ENCODE results near the gene GPATCH2. TPM values are rescaled to one million over a fixed set of nuclear protein-coding genes. Genes with fewer than 3 reads are reported as not detected.
A peak's percentile ranks its signal among the peaks of the same experiment; 100 is the strongest.

Gene GPATCH2
- total and polyA plus RNA-seq, 2 donors (not counting 1 experiment from before 2014, with no cell fraction given) = 10.5 to 22.0 TPM

- Histone ChIP-seq H3K79me2 (ENCODE audit: control insufficient read depth, insufficient read depth, low read length) (no peaks in the 10 kb centered on the region), H3K27ac (ENCODE audit: insufficient read depth, low read length) (no peak overlapping the region), H3K9me3 (ENCODE audit: control insufficient read depth, insufficient read depth, low read depth, low read length) (no peaks in the 10 kb centered on the region), H3K27me3 (ENCODE audit: control insufficient read depth, insufficient read depth, low read length) (no peaks in the 10 kb centered on the region), H2AFZ (ENCODE audit: low read length) (no peak overlapping the region), H3K4me2 (ENCODE audit: extremely low read depth, insufficient read depth, low read length) (no peak overlapping the region), H3K4me3 (replicated peaks in 1 of 4; ENCODE audit: control extremely low read depth in 1 of 4, insufficient read depth in 1 of 4, low read depth in 3 of 4, low read length in 4 of 4) (no peak overlapping the region), H3K9ac (ENCODE audit: insufficient read depth, low read length) (no peak overlapping the region), H3K36me3 (ENCODE audit: control insufficient read depth, insufficient read depth, low read length) (no peaks in the 10 kb centered on the region), H3K4me1 (ENCODE audit: control insufficient read depth, extremely low read depth, insufficient read depth, low read length) (no peaks in the 10 kb centered on the region), H4K20me1 (ENCODE audit: control insufficient read depth, extremely low read depth, insufficient read depth, low read length) (no peaks in the 10 kb centered on the region)
- no peak for DNase-seq (ENCODE audit: low read depth in 2 of 2)
- TF ChIP-seq EZH2 (IDR thresholded peaks at IDR 0.05; ENCODE audit: low read length, missing control alignments) (no peak), CTCF (conservative IDR thresholded peaks at IDR 0.05 in 1 of 2, IDR thresholded peaks at IDR 0.05 in 1 of 2; ENCODE audit: low read depth in 1 of 2, low read length in 2 of 2) (no peak)
Measured at GRCh38 chr1:217650674-217651073, 19.8 kb upstream of the GPATCH2 start.

GRCh38 chr1:217647791-217648190, 16.9 kb upstream of the GPATCH2 start:
- Histone ChIP-seq H3K4me1 (ENCODE audit: control insufficient read depth, extremely low read depth, insufficient read depth, low read length) (no peaks in the 10 kb centered on the region), H3K4me3 (replicated peaks in 1 of 4; ENCODE audit: control extremely low read depth in 1 of 4, insufficient read depth in 1 of 4, low read depth in 3 of 4, low read length in 4 of 4) (no peak overlapping the region), H3K27me3 (ENCODE audit: control insufficient read depth, insufficient read depth, low read length) (no peaks in the 10 kb centered on the region), H3K4me2 (ENCODE audit: extremely low read depth, insufficient read depth, low read length) (no peak overlapping the region), H4K20me1 (ENCODE audit: control insufficient read depth, extremely low read depth, insufficient read depth, low read length) (no peaks in the 10 kb centered on the region), H3K9me3 (ENCODE audit: control insufficient read depth, insufficient read depth, low read depth, low read length) (no peaks in the 10 kb centered on the region), H3K36me3 (ENCODE audit: control insufficient read depth, insufficient read depth, low read length) (no peaks in the 10 kb centered on the region), H3K27ac (ENCODE audit: insufficient read depth, low read length) (no peak overlapping the region), H3K9ac (ENCODE audit: insufficient read depth, low read length) (no peak overlapping the region), H3K79me2 (ENCODE audit: control insufficient read depth, insufficient read depth, low read length) (no peaks in the 10 kb centered on the region), H2AFZ (ENCODE audit: low read length) (no peak overlapping the region)
- peak in 1 of 2 donors; percentile 9 for DNase-seq (ENCODE audit: low read depth in 2 of 2)
- TF ChIP-seq CTCF (conservative IDR thresholded peaks at IDR 0.05 in 1 of 2, IDR thresholded peaks at IDR 0.05 in 1 of 2; ENCODE audit: low read depth in 1 of 2, low read length in 2 of 2) (no peak), EZH2 (IDR thresholded peaks at IDR 0.05; ENCODE audit: low read length, missing control alignments) (no peak)

GRCh38 chr1:217642455-217642854, 11.6 kb upstream of the GPATCH2 start:
- Histone ChIP-seq H2AFZ (ENCODE audit: low read length) (no peak overlapping the region), H3K9ac (ENCODE audit: insufficient read depth, low read length) (no peak overlapping the region), H3K4me3 (replicated peaks in 1 of 4; ENCODE audit: control extremely low read depth in 1 of 4, insufficient read depth in 1 of 4, low read depth in 3 of 4, low read length in 4 of 4) (no peak overlapping the region), H4K20me1 (ENCODE audit: control insufficient read depth, extremely low read depth, insufficient read depth, low read length) (no peaks in the 10 kb centered on the region), H3K27me3 (ENCODE audit: control insufficient read depth, insufficient read depth, low read length) (no peaks in the 10 kb centered on the region), H3K27ac (ENCODE audit: insufficient read depth, low read length) (no peak overlapping the region), H3K4me1 (ENCODE audit: control insufficient read depth, extremely low read depth, insufficient read depth, low read length) (no peaks in the 10 kb centered on the region), H3K79me2 (ENCODE audit: control insufficient read depth, insufficient read depth, low read length) (no peaks in the 10 kb centered on the region), H3K9me3 (ENCODE audit: control insufficient read depth, insufficient read depth, low read depth, low read length) (no peaks in the 10 kb centered on the region), H3K36me3 (ENCODE audit: control insufficient read depth, insufficient read depth, low read length) (no peaks in the 10 kb centered on the region), H3K4me2 (ENCODE audit: extremely low read depth, insufficient read depth, low read length) (no peak overlapping the region)
- TF ChIP-seq CTCF (conservative IDR thresholded peaks at IDR 0.05 in 1 of 2, IDR thresholded peaks at IDR 0.05 in 1 of 2; ENCODE audit: low read depth in 1 of 2, low read length in 2 of 2) (no peak), EZH2 (IDR thresholded peaks at IDR 0.05; ENCODE audit: low read length, missing control alignments) (no peak)
- no peak for DNase-seq (ENCODE audit: low read depth in 2 of 2)

Measured in fibroblast of lung (primary cell).